CD4-positive, alpha-beta T cell treated with Interleukin-17A for 4 hours (primary cell): ENCODE results near the gene SGCD.

Source experiments
- DNase-seq: peaks from one replicate; pipeline ENCODE4 v3.0.0-alpha.2; 2020; ENCODE audit warnings: mixed read lengths

SGCD gene

GRCh38 chr5:156800929-156801328, 474.0 kb downstream of the SGCD start:
- DNase-seq = no peak

DNA sequence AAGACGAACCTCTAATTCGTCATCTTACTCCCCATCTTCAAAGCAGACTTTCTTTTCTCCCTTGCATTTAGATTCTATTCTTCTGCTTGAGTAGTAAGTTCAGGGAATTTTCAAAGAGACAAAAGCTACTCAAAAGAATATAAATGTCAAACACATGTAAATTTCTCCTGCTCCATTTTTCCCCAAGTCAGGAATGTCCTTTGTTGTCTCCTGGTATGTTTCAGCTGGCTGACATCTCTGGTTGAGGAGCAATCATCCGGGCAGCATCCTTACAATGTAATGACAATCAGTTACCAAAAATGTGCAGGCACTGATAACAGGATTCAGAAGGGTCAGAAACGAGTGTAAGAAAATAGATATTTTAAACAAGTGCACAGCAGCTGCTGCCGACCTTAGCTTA, 475.5 kb downstream of the SGCD start:
- no peak for DNase-seq

DNA sequence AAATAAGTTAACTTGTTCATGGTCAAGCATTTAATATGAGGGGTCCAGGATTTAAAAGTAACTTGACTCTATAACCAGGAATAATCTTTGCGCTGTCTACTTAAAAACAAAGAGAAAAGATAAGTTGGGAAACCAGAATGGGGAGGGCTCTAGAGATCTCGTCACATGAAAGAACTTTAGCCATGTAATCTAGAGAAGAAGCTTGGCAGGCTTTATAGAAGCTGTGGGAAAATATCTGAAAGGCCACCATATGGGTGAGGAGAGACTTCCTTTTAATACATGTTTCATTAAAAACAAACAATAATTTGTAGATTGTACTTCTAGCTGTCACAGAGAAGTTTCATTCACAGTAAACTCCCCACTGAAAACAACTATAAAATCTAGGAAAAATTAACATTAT, 476.4 kb downstream of the SGCD start:
- no peak for DNase-seq

DNA sequence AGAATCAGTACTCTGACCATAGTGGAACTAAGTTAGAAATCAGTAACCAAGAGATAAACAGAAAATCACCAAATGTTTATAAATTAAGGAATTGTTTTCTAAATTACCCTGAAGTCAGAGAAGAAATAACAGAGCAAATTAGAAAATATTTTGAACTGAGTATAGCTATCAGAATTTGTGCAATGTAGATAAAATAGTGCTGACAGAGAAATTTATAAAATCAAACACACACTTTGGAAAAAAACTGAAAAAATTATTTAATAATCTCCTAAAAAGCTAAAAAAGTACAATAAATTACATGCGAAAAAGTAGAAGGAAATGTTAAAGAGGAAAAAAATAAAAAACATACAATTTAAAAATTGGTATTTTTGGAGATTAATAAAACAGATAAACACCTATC, 486.0 kb downstream of the SGCD start:
- DNase-seq = no peak

- DNase-seq = no peak
These were observed 489.1 kb downstream of the SGCD start for GRCh38 chr5:156815988-156816599.
